CD4-positive, alpha-beta T cell treated with Interleukin-15 for 1 hour (primary cell): ENCODE data around the gene PTPRR.

Experiments used
- DNase-seq: peaks from one replicate; pipeline ENCODE4 v3.0.0-alpha.2; 2020

The PTPRR gene

DNA sequence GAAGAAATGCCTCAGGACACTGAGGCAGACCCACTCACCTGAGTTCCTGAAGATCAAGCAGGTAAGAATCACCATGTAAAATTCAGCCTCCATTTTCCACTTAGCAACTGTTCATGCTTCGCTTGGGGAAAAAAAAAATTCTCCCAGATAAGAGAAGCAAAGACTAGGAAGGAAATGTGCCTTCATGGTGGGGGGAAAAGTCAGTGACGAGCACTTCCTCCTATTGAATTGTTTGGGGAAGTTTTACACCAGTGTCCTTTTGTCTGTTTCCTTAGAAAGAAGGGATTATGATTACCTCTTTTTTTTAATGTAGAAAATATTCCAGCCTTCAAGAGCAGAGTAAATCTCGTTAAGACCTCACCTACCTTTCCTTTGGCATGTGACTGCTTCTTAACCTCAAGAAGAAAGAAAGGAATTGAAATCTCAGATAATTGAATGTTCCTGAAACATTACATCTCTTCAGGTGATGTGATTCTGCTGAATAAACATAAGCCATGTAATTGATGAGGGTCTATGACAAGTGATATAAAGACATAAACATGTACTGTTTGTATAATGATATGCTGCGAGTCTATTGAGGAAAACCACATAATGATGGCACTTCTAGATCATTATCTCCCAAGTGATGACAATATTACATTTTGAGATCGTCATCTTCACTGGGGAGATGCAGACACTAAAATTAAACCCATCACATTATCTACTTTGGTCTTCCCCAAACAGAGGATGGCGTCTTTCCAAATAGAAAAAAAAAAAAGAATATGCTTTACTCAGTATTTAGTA lies 283.0 kb downstream of the PTPRR start, which contains the start of gene PTPRB:
Gene PTPRB, minus strand, starts transcription at position 127 of the 783 bp plus-strand sequence. Its CDS starts 34 bp downstream, at position 93.
- no peak for DNase-seq

DNA sequence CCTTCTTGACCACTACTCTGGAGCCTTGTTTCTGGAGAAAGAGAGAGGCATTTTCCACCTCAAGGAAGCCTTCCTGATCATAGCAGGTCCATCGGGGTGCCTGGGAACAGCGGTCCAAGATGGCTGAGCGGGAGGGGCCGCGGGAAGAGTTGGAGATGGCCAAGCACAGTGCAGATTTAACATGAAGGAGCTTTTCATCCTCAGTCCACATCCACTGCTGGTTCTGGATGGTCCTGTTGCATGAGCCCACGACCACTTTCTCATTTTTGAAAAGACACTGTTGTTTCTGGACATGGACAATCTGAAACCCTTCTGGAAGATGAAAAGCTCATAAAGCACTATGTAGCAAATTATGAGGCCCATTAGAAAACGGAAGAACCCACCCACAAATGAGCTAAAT lies 284.8 kb downstream of the PTPRR start:
- DNase-seq: no peak

GRCh38 chr12:70628701-70629480 lies 291.6 kb downstream of the PTPRR start:
- DNase-seq: no peak

GRCh38 chr12:70627677-70628076 lies 292.9 kb downstream of the PTPRR start:
- no peak for DNase-seq

DNA sequence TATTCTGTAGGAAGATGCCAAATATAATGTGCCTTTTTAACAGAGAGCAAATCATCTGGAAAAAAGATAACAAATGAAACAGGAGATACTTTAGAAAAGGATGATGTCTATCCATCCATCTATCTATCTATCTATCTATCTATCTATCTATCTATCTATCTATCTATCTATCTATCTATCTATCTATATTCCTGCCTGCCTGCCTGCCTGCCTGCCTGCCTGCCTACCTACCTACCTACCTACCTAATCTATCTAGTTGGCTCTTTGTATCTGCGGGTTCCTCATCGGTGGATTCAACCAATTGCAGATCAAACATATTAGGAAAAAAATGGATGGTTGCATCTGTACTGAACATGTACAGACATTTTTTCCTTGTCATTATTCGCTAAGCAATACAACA lies 294.4 kb downstream of the PTPRR start:
- no peak for DNase-seq

DNA sequence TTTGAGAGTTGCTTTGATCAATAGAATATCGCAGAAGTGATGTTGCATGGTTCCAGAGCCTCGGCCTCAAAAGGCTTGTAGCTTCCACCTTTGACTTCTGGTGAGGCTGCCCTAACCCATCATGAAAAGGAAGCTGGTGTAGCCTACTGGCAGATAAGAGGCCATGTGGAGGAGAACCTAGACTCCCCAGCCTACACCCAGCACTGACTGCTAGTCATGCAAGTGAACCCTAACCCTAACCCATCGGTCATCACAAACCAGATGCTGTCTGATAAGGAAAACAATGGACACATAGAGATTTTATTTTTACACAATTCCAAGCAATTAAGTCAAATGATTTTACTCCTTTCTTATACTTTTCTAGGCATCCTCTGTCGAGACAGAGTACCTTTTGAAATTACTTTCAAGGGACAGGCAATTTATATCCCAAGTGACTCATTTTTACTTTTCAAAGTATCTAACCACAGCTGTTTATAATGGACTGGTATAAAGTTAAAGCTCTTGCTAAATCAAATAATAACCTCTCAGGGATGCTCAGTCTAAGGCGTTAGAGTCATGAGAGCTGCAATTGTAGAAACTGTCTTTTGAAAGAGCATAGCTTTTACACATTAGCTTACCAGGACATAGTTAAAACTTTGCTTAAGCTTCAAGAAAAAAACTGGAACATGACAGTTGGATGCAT lies 300.9 kb downstream of the PTPRR start:
- no peak for DNase-seq

DNA sequence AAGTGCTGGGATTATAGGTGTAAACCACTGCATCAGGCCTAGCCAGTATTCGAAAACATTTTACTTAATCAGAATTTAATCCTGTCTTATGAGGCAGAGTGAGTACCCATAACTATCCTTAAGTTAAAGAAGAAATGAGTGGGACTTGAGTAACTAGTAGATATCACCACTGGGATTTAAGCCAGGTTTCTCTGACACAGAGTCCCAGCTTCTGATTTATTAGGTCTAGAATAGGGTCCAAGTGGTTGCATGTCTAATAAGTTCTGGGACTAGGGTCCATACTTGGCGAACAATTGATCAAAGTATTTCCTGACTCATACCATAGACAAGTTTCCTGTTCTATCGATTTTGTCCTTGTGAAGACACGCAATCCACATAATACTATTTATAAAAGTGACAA lies 302.2 kb downstream of the PTPRR start:
- DNase-seq: no peak

GRCh38 chr12:70617450-70617849 lies 303.1 kb downstream of the PTPRR start:
- no peak for DNase-seq

DNA sequence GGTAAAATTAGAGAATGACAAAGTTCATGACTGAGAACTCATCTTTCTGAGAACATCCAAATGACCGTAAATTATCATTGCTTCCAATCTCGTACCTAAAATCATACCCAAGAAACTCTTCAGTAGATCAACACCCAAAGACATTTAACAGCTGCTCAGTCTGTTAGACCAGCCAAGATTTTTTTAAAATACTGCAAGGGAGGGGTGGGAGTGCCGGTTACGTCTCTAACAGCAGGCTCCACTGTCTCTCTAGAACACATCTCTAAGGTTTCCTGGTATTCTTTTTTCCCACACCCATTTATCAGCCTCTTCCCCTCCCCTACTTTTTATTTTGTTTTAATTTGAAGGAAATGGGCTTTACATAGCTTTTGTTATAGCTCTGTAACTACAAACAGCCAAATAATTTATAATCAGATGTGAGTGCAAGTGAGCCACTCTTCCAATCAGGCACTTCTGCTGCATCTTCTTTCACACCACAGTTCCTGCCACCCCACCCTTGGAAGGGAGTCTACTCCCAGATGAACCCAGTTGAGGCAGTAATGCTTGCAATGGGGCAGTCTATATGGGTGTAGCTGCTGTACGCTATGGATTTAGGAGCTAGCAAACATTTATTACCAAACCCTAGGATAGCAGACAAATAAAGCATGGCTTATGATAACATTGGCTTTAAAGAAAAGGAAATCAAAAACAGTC lies 305.2 kb downstream of the PTPRR start:
- DNase-seq: no peak

DNA sequence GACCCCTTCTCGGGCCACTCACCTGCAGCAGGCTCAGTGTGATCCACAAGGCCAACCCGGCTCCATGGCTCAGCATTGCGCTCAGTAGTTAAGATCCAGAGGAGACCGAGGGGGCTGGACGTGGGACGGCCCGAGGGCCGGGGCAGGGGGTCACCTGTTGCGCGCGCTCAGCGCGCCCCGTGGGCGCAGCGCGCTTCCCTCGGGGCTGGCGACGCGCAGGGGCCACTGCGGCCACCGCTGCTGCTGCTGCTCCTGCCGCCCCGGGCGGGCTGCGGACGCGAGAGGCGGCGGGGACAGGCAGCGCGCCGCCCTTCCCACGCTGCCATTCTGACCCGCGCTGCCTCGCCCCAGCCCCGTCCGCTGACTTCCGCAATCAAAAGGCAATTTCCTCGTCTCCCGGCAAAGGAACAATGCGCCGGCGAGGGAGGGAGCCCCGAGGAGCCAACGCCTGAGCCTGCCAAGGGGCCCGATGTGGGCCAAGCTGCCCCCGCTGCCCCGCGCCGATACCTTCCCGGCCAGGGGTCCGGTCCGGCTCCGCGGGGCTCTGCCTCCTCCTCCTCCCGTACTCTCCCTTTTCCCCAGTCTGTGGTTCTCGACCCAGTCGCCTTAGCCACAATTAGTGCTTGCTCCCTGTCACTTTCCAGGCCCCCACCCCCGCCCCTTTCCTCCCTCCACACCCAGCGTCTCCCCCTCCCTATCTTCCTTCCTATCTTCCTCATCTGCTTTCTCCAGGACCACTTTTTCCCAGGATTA lies 310.6 kb downstream of the PTPRR start:
- no peak for DNase-seq

DNA sequence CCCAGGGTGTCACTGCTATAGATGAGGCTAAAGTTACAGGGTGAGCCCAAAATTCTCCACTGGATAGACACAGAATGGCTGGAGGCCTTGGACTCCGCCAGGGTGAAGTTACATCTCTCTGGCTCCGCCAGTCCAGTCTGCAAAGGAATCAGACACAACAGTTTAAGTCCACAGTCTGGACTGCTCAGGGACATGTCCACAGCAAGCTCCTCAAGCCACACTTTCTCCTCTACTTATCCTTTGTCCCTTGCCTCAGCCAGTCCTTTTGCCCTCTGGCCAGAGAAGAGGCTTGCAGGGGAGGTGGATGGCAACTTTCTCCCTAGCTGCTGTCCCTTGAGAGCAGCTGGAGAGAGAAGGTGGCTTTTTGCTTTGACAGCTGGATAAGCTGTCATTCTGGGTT lies 311.3 kb downstream of the PTPRR start:
- no peak for DNase-seq

GRCh38 chr12:70608184-70608583 lies 312.4 kb downstream of the PTPRR start:
- no peak for DNase-seq

DNA sequence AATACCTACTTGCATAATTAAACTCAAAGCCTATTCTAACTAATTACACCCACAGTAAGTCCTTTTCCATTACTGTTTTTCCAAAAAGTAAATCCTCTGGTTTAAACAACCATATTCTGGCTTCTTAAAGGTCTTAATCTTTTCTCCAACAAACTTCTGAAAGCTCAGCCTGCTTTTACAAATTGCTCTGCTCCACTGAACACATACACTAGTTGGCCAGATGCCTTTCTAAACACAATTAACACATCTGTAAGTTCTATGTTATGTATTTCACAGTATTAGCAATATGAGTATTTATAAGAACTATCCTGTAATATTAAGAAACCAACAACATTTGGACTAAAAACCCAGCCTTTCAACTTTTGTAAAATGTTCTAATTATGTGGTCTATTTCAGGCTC lies 313.4 kb downstream of the PTPRR start:
- no peak for DNase-seq

GRCh38 chr12:70605976-70606375 lies 314.6 kb downstream of the PTPRR start:
- no peak for DNase-seq

DNA sequence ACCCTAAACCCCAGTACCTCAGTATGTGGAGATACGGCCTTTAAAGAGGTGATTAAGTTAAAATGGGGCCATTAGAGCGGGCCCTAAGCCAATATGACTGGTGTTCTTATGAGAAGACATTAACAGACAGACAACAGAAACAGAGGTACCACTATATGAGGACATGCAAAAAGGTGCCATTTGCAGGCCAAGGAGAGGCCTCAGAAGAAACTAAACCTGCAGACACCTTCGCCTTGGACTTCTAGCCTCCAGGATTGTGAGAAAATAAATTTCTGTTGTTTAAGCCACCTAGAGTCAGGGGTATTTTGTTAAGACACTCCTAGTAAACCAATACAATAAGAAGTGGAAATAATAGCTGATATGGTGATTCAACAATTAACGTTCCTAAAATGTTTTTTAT lies 315.9 kb downstream of the PTPRR start:
- DNase-seq: no peak

GRCh38 chr12:70603044-70603443 lies 317.5 kb downstream of the PTPRR start:
- no peak for DNase-seq

DNA sequence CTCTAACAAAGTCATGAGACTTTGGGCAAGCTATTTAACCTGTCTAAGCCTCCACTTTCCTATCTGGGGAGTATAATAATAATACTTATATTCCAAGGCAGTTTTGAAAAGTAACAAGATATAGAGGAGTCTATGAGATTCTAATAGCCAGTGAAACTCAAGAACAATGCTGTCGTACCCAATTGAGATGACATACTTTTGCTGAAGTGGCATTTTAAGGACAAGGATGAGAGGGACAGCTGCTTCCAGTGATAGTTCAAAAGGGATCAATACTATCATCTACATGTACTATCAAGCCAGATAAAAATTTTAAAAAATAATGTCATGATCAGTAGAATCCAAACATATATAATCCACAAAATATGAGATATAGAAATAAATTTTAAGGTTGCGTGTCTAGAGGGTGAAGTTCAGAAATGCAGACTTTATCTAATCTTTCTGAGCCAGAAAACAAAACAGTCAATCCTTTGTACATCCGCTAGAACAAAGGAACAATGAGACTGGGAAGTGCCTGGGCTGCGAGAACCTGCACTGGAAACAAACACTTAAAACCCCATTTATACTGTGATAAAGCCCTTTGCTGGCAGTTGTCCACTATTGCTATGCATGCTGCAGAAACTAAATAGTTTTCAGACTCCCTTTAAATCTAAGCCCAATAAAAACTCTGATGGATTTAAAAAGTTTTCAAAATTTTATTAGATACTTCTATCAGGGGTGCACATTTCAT lies 321.9 kb downstream of the PTPRR start:
- no peak for DNase-seq

DNA sequence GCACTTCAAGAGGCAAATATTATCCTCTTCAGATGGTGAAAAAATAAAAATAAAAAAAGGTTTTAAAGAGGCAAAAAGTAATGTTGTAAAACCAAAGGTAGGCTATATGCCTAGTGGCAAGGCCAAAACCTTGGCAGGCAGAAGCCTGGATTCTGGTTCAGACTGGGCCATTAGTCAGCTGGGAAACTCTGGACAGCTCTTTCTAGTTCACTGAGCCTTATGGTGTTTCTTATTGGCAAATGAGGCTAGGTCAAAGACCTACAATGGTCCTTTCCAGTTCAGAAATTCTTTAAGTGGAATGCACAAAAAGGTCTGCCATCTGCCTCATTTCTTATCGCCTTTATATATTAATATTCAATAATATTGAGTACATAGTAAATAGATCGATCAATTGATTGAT lies 327.9 kb downstream of the PTPRR start:
- no peak for DNase-seq

GRCh38 chr12:70590549-70591226 lies 329.9 kb downstream of the PTPRR start:
- no peak for DNase-seq

GRCh38 chr12:70590051-70590450 lies 330.5 kb downstream of the PTPRR start:
- DNase-seq: peak; percentile 20
